Activated CD4-positive, alpha-beta T cell treated with anti-CD3 and anti-CD28 coated beads, Interleukin-2, amount 50 U/mL, for 4 hours (primary cell): ENCODE data around the gene CRB1.

Source experiments
- DNase-seq, 2 experiments: peaks; one replicate each; pipeline ENCODE4 v3.0.0-alpha.2; 2020

The CRB1 gene

GRCh38 chr1:197304638-197305200 is 36.7 kb downstream of the CRB1 start:
- no peak for DNase-seq

- no peak for DNase-seq
Observed at GRCh38 chr1:197305925-197306324, 37.9 kb downstream of the CRB1 start.

GRCh38 chr1:197306381-197307062 is 38.5 kb downstream of the CRB1 start:
- no peak for DNase-seq

GRCh38 chr1:197307136-197307535 is 39.1 kb downstream of the CRB1 start:
- DNase-seq = no peak

- DNase-seq = no peak
Observed at GRCh38 chr1:197307551-197307950, 39.5 kb downstream of the CRB1 start.

DNA sequence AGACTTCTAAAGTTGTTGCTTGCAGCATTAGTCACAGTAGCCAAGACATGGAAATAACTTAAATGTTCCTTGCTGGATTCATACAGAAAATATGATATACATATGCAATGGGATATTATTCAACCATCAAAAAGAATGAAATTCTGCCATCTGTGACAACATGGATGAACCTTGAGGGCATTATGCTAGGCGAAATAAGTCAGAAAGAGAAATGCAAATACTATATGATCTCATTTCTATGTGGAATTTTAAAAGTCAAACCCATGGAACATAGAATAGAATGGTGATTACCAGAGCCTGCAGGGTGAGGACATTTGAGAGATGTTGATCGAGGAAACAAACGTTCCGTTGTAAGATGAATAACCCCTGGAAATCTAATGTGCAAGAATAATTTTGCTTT is 43.0 kb downstream of the CRB1 start:
- DNase-seq = no peak

DNA sequence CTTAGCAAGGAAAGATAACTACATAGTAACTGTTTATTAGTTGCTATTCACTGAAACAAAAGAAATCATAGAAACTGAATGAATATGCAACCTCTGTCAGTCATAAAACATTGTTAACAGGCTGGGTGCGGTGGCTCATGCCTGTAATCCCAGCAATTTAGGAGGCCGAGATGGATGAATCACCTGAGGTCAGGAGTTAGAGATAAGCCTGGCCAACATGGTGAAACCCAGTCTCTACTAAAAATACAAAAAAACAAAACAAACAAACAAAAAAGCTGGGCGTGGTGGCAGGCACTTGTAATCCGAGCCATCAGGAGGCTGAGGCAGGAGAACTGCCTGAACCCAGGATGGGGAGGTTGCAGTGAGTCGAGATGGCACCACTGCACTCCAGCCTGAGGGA is 44.1 kb downstream of the CRB1 start:
- no peak for DNase-seq

- no peak for DNase-seq
Observed at GRCh38 chr1:197313713-197314112, 45.7 kb downstream of the CRB1 start.

DNA sequence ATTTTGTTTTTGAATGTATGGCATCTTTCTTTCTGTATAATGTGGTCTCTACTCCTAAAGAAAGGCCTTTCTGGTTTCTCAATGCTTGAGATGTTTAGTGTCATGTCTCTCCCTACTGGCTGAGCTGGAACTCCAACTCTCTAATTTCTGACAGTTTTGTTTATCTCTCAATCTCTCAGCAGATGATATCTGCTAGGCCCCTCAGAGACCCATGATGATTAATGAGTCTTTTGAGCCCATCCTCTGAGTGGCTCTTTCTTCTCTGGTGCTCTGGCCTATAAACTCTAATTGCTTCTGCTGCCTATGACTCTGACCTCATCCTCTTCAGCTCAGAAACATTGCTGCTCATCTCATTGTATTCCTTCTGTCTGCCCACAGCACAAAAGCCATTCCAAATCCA is 46.6 kb downstream of the CRB1 start:
- no peak for DNase-seq

DNA sequence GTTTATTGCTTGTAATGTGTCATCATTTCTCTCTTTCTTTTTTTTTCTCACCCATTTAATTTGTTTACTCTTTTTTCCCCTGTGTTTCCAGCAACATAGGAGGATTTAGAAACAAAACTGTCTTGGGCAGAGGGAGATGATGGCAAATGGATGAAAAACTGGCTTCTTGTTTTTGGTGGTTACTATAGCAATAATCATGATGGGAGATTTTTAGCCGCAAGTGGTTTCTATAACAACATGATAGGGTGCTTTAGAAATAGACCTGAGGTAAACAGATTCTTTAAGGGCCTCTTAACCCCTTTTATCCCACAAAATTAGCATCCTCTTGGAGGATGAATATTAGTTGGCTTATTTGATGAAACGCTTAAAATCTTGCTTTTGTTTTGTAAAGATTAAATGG is 51.6 kb downstream of the CRB1 start:
- no peak for DNase-seq

GRCh38 chr1:197320991-197321531 is 53.0 kb downstream of the CRB1 start:
- no peak for DNase-seq

GRCh38 chr1:197321811-197322210 is 53.8 kb downstream of the CRB1 start:
- no peak for DNase-seq

DNA sequence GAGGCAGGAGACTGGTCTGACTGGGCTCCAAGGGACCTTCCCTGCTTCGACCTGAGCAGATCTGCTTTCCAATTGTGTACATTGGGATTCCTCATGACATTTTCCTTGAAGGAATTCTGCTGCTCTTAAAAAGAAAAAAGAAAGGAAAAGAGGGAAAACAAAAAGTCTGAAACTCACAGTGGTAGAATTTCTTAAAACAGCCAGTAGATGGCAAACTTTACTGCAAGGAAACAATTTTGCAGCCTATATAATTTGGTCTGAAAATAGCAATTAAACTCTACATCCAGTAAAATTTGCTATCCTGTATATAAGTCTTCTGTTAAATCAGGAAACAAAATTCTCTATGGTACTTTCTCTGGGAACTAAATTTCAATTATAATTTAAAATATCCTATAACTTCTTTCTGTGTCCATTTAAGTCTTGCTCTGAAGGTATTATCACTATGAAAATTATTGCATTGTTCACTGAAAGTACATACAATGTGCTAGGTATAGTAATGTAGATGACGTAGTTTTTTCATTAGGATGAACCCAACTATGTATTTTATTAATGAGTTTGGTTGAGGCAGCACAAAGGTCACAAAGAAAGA is 59.8 kb downstream of the CRB1 start:
- no peak for DNase-seq

- no peak for DNase-seq
Observed at GRCh38 chr1:197330213-197330612, 62.2 kb downstream of the CRB1 start.

- no peak for DNase-seq
Observed at GRCh38 chr1:197331565-197331964, 63.5 kb downstream of the CRB1 start.

GRCh38 chr1:197333041-197333440 is 65.0 kb downstream of the CRB1 start:
- no peak for DNase-seq

DNA sequence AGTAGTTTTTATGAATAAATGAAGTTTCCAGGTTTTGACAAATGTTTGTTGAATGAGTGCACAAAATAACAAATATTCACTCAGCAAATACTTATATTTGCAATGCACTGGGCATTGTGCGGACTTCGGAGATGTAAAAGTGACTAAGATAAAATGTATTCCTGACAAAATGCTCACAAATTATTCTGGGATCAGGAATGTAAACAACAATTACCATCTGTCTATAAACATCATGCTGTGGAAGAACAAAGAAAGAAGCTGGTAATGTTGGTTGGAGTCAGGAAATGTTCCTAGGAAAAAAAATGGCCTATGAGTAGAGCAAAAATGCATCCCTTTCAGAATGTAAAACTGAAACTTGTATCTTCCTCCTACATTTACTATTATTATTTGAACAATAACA is 68.5 kb downstream of the CRB1 start:
- DNase-seq = no peak

- DNase-seq = no peak
Observed at GRCh38 chr1:197339106-197340060, 71.3 kb downstream of the CRB1 start.

DNA sequence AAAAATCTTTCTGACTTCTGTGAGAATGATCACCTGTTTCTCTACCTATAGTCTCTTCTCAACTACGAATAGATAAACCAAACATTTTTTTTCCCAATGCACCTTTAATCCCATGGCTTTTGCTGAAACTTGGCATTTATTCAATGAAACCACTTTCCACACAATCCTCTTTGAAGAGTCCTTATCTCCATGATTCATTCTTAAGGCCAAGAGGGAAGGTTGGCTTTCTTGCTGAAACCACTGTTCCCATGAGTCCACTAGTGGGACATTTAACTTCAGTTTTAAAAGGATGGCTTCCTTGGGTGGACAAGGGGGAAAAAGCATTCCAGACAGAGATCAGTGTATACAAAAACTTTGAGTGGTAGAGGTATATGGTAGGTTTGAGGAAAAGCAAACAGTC is 73.6 kb downstream of the CRB1 start:
- no peak for DNase-seq

DNA sequence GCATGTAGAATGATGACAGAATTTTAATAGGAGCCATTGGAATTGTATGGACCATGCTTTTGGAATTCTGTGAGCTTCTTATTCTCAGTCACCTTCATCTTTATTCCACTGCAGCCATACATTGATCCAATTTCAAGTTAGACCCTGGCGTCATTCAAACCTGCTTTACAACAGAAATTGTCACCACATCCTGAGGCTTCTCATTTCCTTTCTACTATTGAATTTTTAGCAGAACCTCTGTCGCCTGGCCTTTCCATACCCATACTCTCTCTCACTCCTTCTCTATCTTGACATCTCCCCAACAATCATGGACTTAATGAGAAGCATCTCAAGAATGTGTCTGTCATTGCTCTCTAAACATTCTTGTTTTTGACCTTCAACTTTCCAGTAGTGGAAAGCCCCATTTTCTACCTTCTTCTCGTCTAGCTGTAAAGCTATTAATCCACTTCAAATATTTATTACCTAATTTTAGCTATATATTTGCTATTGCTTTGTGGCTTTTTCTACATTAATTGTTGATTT is 74.1 kb downstream of the CRB1 start:
- no peak for DNase-seq

DNA sequence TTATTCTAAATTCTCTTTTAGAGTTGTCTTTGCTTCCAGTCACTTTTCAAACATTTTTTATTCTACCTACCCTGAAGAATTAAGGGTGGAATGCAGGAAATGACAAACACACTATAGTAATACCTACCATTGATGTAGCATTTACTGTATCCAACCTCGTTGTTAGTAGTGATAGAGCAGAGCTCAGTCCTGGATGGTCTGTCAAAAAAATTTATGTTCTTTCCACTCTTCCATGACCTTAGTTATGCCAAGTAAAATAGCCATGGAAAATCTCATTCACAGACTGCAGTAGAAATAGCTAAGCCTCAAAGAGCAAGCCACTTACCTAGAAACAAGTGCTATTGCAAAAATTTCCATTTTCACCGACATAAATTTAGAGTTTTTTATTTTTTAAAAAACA is 74.6 kb downstream of the CRB1 start:
- no peak for DNase-seq

DNA sequence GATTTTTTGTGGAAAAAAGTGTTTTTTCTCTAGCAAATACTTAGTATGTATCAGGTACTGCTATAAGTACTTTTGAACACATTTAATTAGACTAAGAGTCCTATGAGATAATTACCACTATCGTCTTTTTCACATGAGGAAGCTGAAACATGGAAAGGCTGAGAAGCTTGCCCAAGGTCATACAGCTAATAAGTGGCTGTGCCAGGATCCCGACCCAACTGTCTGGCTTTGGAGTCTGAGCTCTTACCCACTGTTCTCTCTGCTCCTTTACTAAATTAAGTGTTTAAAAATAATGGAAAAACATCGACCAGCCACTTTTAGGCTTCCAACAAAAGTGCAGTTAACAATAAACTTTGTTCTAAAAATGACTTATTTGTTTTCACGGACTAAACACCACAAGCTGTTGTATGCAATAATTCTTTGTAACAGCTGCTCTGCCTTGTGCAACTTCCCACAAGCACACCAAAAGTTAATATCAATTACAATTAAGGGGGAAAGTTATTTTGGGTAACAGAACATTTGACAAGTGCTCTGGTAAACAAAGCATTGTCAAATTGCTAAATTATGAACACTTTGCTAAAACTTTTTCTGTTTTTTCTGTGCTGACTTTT is 75.7 kb downstream of the CRB1 start:
- no peak for DNase-seq
